HepG2 (cell line): ENCODE measurements around the gene OR7D2. TPM values are rescaled to one million over a fixed set of nuclear protein-coding genes. Genes with fewer than 3 reads are reported as not detected.

Source experiments
- ARNTL ChIP-seq: sonication (generic); formaldehyde crosslinking; IDR thresholded peaks from 2 replicates; pipeline ENCODE4 v1.4.0; 2020; ENCODE audit warnings: mild to moderate bottlenecking, missing genetic modification reagents
- ATF1 ChIP-seq: IDR thresholded peaks from 2 replicates; pipeline ENCODE4 v1.6.1; 2016; ENCODE audit warnings: mild to moderate bottlenecking, control low read depth
- GATA4 ChIP-seq: sonication (generic); IDR thresholded peaks from 2 replicates; pipeline ENCODE4 v1.6.1; 2016; ENCODE audit warnings: antibody characterized with exemption, low read depth, borderline replicate concordance
- GLI4 ChIP-seq: sonication (generic); formaldehyde crosslinking; IDR thresholded peaks from 2 replicates; pipeline ENCODE4 v1.5.1; 2020; ENCODE audit warnings: missing genetic modification reagents, mild to moderate bottlenecking, moderate library complexity, borderline replicate concordance
- KAT8 ChIP-seq: IDR thresholded peaks from 2 replicates; pipeline ENCODE4 v1.6.1; 2016; ENCODE audit warnings: missing genetic modification reagents, missing compliant biosample characterization
- KDM1A ChIP-seq: IDR thresholded peaks from 2 replicates; pipeline ENCODE4 v1.6.1; 2016; ENCODE audit warnings: missing compliant biosample characterization
- KLF9 ChIP-seq: IDR thresholded peaks from 2 replicates; pipeline ENCODE4 v1.6.1; 2016; ENCODE audit warnings: low read depth
- MXD4 ChIP-seq: IDR thresholded peaks from 2 replicates; pipeline ENCODE4 v1.6.1; 2016; ENCODE audit warnings: mild to moderate bottlenecking, missing biosample characterization, missing genetic modification reagents
- MXI1 ChIP-seq: IDR thresholded peaks from 3 replicates; pipeline ENCODE4 v1.6.1; 2012; ENCODE audit warnings: low read depth, low read length, inconsistent platforms, borderline replicate concordance
- NCOA5 ChIP-seq: sonication (generic); formaldehyde crosslinking; IDR thresholded peaks from 2 replicates; pipeline ENCODE4 v1.4.0; 2020; ENCODE audit warnings: missing genetic modification reagents
- NFAT5 ChIP-seq: sonication (generic); formaldehyde crosslinking; IDR thresholded peaks from 2 replicates; pipeline ENCODE4 v1.4.0; 2020; ENCODE audit warnings: missing genetic modification reagents
- SIX4 ChIP-seq: sonication (generic); formaldehyde crosslinking; IDR thresholded peaks from 2 replicates; pipeline ENCODE4 v1.4.0; 2020; ENCODE audit warnings: missing genetic modification reagents
- ZFY ChIP-seq: sonication (generic); formaldehyde crosslinking; IDR thresholded peaks from 2 replicates; pipeline ENCODE4 v1.4.0; 2020; ENCODE audit warnings: missing genetic modification reagents
- ZNF260 ChIP-seq: sonication (generic); formaldehyde crosslinking; IDR thresholded peaks from 2 replicates; pipeline ENCODE4 v1.4.0; 2020; ENCODE audit warnings: missing genetic modification reagents, low read depth, mild to moderate bottlenecking, borderline replicate concordance
- ZNF484 ChIP-seq: sonication (generic); formaldehyde crosslinking; IDR thresholded peaks from 2 replicates; pipeline ENCODE4 v1.5.1; 2020; ENCODE audit warnings: mild to moderate bottlenecking, low read depth, missing genetic modification reagents, borderline replicate concordance
- ZNF530 ChIP-seq: sonication (generic); formaldehyde crosslinking; IDR thresholded peaks from 2 replicates; pipeline ENCODE4 v1.5.0; 2020; ENCODE audit warnings: low read depth, mild to moderate bottlenecking, missing genetic modification reagents
- ZNF569 ChIP-seq: sonication (generic); formaldehyde crosslinking; IDR thresholded peaks from 2 replicates; pipeline ENCODE4 v1.5.0; 2020; ENCODE audit warnings: mild to moderate bottlenecking, missing genetic modification reagents, moderate library complexity, borderline replicate concordance
- polyA plus RNA-seq, 8 experiments: library from polyadenylated mRNA; depleted of rRNA in 3 of 8; stranded (reverse) in 7 of 8; unstranded in 1 of 8; fragments of >200 nt; fragmentation: Illumina TruSeq in 4 of 8; extraction: Trizol in 4 of 8; gene quantifications; 2 replicates each; pipeline versions ENCODE4 v1.2.1 to v1.2.3, GENCODE V29; 2011 to 2016; ENCODE audit warnings: low read depth in 4 of 8, missing spikeins in 1 of 8, mixed read lengths in 1 of 8; ENCODE audit not compliant: insufficient read depth in 1 of 8
- total RNA-seq, 5 experiments: library from RNA; depleted of rRNA; stranded (reverse); fragments of >200 nt; fragmentation: Illumina TruSeq; extraction: Trizol; gene quantifications; 2 replicates each; pipeline ENCODE4 v1.2.3, GENCODE V29; 2016; ENCODE audit warnings: low read depth in 1 of 5
- TF ChIP-seq, protein P1 (sequence below): sonication (generic); formaldehyde crosslinking; IDR thresholded peaks from 2 replicates; pipeline ENCODE4 v1.5.0; 2020; ENCODE audit warnings: missing genetic modification reagents
- TF ChIP-seq, protein P2 (sequence below): sonication (generic); formaldehyde crosslinking; IDR thresholded peaks from 2 replicates; pipeline ENCODE4 v1.4.0; 2020; ENCODE audit warnings: missing genetic modification reagents
- TF ChIP-seq, protein P3 (sequence below): sonication (generic); formaldehyde crosslinking; IDR thresholded peaks from 2 replicates; pipeline ENCODE4 v1.9.0; 2021; ENCODE audit warnings: missing genetic modification reagents, borderline replicate concordance
- TF ChIP-seq, protein P4 (sequence below): sonication (generic); IDR thresholded peaks from 2 replicates; pipeline ENCODE4 v1.6.1; 2016; ENCODE audit warnings: low read depth, borderline replicate concordance

The OR7D2 gene
- total and polyA plus RNA-seq, 2 of the 13 experiments (the other 11 are each of a cell fraction or from before 2014, with no cell fraction given) = 0.07 TPM; not detected in 1

- TF ChIP-seq, protein P1, sequence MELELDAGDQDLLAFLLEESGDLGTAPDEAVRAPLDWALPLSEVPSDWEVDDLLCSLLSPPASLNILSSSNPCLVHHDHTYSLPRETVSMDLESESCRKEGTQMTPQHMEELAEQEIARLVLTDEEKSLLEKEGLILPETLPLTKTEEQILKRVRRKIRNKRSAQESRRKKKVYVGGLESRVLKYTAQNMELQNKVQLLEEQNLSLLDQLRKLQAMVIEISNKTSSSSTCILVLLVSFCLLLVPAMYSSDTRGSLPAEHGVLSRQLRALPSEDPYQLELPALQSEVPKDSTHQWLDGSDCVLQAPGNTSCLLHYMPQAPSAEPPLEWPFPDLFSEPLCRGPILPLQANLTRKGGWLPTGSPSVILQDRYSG = 0 out of 2 replicates have a peak, but pooled peaks have one; percentile 36
- TF ChIP-seq MXI1 (peak; percentile 88; the same call in 2 of the 3 replicates), ZFY (CRISPR knock-in tag) (peak; percentile 89), ZNF530 (no peak), KAT8 (CRISPR knock-in tag) (peak; percentile 90), ZNF569 (no peak), ARNTL (CRISPR knock-in tag) (peak; percentile 40), KDM1A (CRISPR knock-in tag) (no peak), KLF9 (CRISPR knock-in tag) (no peak), MXD4 (CRISPR knock-in tag) (no peak; the same call in 1 of the 2 replicates), SIX4 (no peak), GATA4 (no peak), ZNF484 (CRISPR knock-in tag) (no peak), GLI4 (CRISPR knock-in tag) (peak; percentile 97), NFAT5 (CRISPR knock-in tag) (no peak), ZNF260 (CRISPR knock-in tag) (no peak), NCOA5 (no peak), ATF1 (CRISPR knock-in tag) (peak; percentile 77)
- TF ChIP-seq, protein P2, sequence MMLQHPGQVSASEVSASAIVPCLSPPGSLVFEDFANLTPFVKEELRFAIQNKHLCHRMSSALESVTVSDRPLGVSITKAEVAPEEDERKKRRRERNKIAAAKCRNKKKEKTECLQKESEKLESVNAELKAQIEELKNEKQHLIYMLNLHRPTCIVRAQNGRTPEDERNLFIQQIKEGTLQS = 0 out of 2 replicates have a peak, but pooled peaks have one; percentile 24
- TF ChIP-seq, protein P3, sequence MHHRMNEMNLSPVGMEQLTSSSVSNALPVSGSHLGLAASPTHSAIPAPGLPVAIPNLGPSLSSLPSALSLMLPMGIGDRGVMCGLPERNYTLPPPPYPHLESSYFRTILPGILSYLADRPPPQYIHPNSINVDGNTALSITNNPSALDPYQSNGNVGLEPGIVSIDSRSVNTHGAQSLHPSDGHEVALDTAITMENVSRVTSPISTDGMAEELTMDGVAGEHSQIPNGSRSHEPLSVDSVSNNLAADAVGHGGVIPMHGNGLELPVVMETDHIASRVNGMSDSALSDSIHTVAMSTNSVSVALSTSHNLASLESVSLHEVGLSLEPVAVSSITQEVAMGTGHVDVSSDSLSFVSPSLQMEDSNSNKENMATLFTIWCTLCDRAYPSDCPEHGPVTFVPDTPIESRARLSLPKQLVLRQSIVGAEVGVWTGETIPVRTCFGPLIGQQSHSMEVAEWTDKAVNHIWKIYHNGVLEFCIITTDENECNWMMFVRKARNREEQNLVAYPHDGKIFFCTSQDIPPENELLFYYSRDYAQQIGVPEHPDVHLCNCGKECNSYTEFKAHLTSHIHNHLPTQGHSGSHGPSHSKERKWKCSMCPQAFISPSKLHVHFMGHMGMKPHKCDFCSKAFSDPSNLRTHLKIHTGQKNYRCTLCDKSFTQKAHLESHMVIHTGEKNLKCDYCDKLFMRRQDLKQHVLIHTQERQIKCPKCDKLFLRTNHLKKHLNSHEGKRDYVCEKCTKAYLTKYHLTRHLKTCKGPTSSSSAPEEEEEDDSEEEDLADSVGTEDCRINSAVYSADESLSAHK (CRISPR knock-in tag) = no peak
- TF ChIP-seq, protein P4, sequence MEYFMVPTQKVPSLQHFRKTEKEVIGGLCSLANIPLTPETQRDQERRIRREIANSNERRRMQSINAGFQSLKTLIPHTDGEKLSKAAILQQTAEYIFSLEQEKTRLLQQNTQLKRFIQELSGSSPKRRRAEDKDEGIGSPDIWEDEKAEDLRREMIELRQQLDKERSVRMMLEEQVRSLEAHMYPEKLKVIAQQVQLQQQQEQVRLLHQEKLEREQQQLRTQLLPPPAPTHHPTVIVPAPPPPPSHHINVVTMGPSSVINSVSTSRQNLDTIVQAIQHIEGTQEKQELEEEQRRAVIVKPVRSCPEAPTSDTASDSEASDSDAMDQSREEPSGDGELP = no peak; the same call in 1 of the 2 replicates
Observed at GRCh38 chr19:9140159-9140874, 38.5 kb upstream of the OR7D2 start, which contains the start of gene ZNF317 (continued).
